ENCODE data around the gene STK4.
"Not testable (repeated sequence)": the region's sequence is repeated elsewhere in the genome, so short reads cannot be mapped to it uniquely, and the experiment has no call there.

STK4 gene

DNA sequence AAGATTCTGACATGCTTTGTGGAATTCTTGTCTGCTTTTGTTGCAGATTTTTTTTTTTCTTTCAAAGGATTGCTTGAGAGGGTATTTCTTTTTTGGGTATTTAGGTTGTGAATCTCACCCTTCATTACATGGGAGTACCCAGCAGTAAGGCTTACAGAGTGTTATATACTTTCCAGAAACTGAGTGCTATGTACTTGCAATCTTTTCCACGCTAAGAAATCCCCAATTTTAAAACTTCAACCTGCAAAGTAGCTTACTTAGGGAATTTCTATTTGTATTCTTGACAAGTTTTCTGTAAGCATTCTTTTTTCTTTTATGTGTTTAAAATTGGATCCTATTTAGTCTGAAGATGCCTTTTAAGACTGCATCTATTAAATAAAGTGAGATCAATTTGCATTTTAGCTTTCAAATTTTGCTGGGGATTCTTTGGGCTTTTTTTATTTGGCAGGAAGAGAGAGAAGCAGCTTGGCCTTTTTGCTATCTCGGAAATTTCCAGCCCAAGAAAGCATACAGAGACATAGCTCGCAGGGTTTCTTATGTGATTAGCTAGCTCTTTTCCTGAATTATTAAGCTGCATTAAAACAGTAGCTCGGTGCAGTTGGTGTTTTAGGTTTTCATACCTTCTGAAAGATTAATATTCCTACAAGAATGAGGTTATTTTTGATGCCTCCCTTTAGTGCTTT is 92.0 kb downstream of the STK4 start:
- DNase-seq: no peak

DNA sequence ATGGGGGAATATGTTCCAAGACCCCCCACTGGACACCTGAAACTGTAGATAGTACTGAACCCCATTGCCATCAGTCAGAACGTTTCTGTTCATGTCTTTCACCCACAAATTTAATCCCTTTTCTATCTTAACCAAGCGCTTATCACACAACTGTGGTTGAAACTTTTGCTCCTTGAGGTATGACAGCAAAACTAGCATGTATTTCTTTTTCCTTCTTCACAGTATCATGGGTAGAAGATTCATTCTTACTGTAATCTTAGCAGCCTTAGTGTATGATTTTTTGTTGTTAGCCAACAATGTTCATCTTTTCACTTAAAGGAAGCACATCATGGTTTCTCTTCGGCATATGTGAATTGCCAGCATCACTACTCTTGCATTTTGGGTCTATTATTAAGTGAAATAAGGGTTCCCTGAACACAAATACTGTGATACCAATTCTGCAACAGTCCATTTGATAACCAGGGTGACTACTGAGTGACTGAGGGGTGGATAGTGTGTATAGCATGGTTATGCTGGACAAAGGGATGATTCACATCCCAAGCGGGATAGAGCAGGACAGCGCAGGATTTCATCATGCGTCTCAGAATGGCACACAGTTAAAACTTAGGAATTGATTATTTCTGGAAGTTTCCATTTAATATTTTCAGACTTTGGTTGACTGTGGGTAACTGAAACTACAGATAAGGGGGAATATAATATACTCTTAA is 92.9 kb downstream of the STK4 start:
- DNase-seq: no peak

DNA sequence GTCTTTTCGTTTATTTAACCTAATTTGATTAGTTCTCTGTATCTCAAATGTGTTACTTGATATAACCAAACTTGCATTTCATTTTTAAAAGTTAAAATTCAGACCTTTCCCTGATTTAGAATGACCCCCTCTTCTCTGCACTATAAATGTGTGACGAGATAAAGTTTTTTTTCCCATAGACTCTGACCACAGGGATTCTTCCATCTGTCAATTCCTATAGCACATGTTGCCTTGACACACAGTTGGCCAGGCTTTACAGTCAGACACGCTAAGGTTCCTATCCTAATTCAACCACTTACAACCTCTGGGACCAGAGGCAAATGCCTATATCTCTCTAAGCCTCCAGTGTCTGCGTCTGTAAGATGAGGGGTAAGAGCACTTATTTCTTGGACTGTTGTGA is 94.0 kb downstream of the STK4 start:
- no peak for DNase-seq

DNA sequence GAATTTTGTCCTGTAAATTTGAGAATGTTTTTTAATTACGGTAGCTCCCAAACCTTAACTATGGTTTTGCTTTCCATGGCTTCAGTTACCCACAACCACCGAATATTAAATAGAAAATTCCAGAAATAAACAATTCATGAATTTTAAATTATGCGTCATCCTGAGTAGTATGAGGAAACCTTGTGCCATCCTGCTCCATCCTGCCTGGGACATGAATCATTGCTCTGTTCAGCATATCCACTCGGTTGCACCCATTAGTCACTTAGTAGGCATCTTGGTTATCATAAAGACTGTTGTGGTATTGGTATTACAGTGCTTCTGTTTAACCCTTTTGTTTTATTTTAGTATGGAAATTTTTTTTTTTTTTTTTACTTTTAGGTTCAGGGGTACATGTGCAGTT is 94.9 kb downstream of the STK4 start:
- no peak for DNase-seq

DNA sequence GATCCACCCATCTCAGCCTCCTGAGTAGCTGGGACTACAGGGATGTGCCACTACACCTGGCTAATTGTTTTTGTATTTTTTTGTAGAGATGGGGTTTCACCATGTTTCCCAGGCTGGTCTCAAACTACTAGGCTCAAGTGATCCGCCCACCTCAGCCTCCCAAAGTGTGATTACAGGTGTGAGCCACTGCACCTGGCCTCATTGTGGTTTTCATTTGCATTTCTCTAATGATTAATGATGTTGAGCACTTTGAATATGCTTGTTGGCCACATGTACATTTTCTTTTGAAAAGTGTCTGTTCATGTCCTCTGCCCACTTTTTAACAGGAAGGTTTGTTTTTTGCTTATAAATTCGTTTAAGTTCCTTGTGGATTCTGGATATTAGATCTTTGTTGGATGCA is 96.8 kb downstream of the STK4 start:
- not testable (repeated sequence) for DNase-seq

GRCh38 chr20:45064812-45065211 is 98.5 kb downstream of the STK4 start:
- no peak for DNase-seq

- no peak for DNase-seq
These were observed 100.1 kb downstream of the STK4 start for GRCh38 chr20:45066372-45066771.

DNA sequence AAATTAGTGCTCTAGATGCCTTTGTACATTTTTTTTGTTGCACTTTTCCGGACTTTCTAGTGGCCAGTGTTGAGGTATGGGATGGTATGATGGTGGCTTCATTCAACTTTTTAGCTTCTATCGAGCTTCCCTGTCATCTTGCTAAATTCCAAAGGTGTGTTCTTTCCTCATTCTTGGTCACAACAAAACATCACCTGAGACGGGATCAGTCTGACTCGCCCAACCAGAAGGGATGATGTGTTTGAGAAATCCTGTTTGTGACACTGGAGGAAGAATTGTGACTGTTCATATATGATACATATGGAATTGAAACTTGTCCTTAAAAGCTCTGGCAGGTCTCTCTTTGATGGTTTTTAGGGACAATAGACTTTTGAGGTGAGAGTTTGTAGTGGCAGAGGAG is 100.8 kb downstream of the STK4 start:
- no peak for DNase-seq

GRCh38 chr20:45067558-45067957 is 101.2 kb downstream of the STK4 start:
- no peak for DNase-seq

DNA sequence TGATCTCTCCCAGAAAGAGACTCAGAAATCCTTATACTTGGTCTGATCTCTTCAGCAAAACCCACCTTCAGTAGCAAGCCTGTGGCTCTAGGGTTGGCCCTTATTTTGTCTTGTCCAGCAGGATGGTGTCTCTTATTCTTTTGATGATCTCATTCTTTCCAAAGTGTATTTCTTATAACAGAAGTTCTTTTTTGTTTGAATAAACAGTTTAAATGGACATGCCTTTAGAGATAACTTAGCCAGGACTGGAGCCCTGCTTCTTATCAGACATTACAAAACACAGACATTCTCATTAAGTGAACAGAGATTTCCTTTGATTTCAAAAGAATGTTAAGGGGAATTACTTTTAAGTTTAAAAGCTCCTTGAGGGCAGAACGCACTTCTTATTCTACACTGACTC is 102.9 kb downstream of the STK4 start:
- DNase-seq: no peak

DNA sequence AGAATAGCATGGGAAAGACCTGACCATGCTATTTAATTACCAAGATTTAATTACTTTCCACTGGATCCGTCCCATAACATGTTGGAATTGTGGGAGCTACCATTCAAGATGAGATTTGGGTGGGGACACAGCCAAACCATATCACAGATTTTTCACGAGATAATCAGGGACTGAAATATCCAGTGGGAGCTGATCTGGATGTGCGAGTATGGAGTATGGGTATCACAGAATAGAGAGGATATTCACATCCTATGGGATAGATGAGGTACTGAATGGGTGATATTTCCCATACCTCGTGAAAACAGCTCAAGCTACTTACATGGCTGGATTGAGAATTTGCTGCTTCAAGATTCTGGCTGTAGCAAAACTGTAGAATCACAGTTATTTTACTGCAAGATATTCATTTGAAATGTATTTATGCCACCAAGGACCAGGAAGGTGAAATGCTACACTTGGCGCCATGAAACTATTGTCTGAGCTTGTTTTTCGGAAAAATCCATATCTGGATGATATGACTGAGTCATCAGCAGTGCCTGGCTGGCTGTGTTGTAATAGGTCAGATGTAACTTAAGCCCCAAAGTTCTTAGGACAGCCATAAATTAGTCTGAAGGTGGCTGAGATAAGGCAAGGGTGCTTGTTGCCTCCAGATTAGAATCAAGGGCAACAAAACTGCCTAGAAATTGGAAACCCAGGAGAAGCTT is 104.8 kb downstream of the STK4 start:
- DNase-seq: no peak

DNA sequence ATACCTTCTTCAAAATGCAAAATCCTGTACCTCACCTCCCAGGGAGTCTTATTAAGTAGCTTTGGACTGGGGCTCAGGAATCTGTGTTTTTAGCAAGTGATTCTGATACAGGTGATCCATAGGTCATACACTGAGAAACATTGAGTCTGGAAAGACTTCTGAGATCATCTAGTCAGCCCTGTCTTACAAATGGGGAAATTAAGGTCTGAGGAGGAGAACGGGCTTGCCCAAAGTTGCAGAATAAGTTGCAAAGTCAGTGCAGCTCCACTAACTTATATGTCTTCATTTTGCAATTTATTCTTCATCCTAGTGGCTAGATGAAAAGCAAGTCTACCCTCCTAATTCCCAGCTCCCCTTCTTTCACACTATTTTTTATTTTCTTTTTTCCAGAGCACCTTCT is 105.8 kb downstream of the STK4 start:
- DNase-seq: no peak

GRCh38 chr20:45073221-45073620 is 106.9 kb downstream of the STK4 start:
- DNase-seq: no peak

DNA sequence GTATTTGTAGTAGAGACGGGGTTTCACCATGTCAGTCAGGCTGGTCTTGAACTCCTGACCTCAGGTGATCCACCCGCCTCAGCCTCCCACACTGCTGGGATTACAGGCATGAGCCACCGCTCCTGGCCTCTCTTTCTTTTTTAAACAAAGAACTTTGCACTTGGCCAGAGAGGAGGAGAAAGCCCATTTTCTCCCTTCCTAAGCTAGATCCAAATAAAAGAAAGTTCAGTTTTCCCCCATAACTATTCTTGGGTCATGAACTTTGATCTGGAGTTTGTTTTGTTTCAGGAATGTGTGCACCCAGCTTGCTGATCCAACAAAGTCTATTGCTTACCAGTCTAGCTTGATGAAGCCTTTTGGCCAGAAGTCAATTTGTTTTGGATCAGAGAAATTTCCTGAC is 111.2 kb downstream of the STK4 start:
- DNase-seq: no peak

GRCh38 chr20:45080867-45081624 is 114.7 kb downstream of the STK4 start:
- no peak for DNase-seq

DNA sequence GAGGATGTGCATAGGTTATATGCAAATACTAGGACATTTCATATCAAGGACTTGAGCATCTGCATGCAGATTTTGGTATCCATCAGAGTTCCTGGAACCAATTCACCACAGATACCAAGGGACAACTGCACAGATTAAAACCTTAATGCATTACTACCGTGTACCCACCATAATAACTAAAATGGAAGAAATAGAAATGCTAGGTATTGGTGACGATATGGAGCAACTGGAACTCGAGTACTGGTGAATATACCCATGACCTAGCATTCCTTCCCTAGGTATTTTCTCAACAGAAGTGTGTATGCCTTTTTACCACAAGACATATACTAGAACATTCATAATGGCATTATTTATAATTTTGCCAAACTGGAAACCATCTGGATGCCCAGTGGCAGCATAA is 116.2 kb downstream of the STK4 start:
- no peak for DNase-seq

- DNase-seq: no peak
These were observed 116.8 kb downstream of the STK4 start for GRCh38 chr20:45083127-45083526.

- DNase-seq: no peak
These were observed 119.0 kb downstream of the STK4 start for GRCh38 chr20:45085289-45085688.

DNA sequence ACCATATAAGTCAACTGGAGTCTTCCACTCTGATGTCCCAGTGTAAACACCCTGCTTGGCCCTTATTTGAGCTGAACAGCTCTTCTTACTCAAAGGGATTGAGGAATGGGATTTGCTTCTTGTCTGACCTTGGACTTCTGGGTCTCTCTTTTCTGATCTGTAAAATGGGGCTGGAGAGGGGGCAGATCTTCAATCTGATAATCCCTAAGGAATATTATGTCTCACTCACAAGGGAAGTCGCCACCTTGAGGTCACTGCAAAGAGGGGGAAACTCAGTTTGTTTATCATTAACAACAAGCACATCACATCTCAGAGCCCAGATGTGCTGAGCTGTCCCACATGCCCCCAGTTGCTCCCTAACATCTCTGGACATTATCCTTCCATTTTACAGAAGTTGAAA is 119.6 kb downstream of the STK4 start:
- DNase-seq: no peak

- no peak for DNase-seq
These were observed 120.9 kb downstream of the STK4 start for GRCh38 chr20:45087097-45087790.

DNA sequence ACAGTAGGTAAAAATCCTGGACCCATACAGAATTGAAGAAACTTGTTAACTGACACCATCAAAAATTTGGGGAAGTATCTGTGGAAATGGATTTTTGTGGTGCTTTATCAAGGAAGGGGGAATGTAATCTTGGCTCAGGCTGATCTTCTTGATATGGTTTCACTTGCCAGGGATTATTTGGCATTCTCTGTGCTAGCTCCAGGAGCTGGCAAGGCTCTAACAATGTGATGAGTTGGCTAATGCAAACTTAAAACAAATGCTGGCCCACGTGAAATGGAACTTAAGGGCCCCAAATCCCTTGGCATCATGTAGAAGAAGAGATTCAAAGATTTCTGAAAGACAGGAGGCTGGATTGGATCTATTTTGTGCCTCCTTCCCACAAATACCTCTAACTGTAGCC is 121.5 kb downstream of the STK4 start:
- no peak for DNase-seq

GRCh38 chr20:45088247-45088646 is 121.9 kb downstream of the STK4 start:
- no peak for DNase-seq

GRCh38 chr20:45090481-45090880 is 124.2 kb downstream of the STK4 start:
- DNase-seq: no peak
